HG02610 (cell line): ENCODE data around the gene TBX21.
A peak's percentile ranks its signal among the peaks of the same experiment; 100 is the strongest.

Source experiments
- ATAC-seq: cut with Tn5 transposase; IDR thresholded peaks from one replicate; pipeline ENCODE4 v1.9.1; 2021; ENCODE audit warnings: mild to moderate bottlenecking, moderate library complexity; ENCODE audit not compliant: unreplicated experiment

Gene TBX21

DNA sequence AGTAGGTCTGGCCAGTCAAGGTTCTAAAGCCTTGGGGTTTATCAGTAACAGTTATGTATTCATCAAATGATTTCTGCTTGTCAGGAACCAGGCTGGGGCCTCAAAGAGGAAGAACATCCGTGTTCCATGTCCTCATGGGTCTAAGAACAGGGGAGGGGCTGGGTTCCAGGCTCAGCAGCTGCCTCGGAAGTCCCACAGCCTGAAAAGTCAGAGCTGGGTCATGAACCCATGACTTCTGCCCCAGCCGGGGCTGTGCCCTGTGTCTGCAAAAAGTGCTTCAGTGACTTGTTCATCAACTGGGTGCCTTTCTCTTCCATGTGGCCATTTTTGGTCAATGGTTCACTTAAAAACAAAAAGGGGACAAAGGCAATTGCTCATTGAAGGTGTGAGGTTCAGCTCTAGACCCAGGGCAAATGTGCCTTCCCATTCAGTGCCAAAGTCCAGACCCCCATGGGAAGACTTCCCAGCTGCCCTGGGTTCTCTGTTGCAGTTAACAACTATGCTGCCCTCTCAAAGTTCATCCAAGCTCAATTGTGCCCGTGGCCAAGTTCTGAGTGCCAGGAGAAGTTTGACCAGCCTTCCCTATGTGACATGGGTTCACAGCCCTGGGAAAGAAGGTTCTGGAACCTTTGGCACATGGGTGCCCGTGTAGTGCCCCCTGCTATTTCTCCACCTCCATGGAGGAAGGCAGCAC lies 20.6 kb upstream of the TBX21 start:
- no peak for ATAC-seq

DNA sequence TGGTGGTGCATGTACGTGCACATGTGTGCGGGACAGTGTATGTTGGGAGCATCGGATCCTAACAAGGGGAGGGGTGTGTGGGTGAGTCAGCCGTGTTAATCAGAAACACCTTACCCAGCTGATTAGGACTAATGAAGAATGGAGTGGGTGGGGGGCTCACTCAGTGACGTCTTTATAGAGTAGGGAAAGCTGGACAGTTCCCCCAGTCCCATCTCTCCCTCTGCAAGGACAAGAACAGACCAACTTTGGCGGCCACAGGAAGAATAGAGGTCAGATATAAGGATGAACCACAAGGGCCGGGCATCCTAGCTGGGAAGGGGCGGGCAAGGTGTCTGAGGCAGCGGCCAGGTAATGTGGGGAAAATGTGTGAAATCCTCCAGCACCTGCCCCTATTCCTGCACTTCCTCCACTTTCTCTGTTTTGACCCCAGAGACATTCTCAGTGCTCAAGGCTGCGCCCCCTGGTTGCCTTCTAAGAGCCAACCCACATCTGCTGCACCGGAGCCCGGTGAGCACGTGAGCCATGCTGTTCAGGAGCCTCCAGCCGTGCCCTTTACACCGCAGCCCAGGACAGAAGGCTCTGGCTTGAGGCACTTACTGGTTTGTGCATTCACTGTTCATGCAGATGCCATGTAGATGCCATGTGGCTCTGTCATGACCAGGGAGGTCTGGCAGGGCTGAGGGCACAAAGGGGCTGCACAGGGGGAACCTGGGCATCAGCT lies 18.9 kb upstream of the TBX21 start:
- no peak for ATAC-seq

DNA sequence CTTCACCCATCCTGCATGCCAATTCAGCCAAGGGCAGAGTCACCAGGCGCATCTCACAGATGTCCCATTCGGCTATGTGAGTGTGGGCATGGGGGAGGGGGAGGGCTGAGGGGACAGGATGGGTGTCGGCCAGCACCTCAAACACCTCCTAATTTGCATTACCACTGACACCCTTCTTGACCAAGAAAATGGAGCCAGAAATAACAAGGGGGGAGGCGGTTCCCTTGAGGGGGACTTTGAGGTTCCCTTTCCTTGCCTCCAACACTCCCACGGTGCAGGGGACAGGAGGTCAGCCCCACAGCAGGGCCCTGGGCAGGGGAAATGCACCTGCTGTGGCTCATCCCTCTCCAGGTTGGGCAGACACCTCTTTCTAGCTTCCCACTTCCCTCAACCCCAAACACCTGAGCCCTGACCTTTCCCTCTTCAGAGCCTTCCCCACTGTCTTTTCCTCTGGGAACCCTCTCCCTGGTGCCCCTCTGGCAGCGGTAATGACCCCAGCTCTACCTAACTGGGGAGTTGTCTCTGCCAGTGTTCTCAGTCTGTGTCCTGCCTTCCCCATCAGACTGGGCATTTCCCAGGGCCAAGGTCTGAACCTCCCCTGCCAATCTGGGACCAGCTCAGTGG lies 18.2 kb upstream of the TBX21 start:
- ATAC-seq: no peak

DNA sequence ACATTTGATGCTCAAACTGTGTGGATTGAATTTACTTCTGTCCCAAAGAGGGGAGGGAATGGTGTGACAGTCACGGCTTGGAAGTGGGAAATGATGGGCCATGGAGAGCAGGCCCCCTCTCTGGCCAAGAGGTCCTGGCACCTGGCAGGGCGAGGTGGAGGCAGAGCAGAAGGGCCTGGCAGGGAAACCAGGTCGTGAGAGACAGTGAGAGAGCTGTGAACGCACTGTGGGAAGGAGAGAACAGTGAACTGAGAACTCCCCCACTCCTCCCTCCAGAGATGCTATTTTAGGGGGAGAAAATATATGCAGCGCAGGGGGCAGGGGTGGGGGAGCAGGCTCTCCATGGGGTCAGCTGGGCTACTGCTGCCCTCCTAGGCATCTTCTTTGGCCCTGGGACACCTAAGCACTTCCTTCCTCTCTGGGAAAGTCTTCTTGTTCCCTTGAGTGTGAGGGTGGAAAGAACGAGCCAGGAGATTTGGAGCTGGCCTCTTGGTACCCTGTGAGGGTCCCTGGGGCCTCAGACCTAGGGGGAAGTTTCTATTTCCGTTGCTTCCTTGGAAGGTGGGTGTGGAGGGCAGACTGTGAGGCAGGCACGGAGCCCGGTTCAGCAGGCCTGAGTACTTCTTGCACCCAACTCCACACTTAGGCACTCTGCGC lies 17.2 kb upstream of the TBX21 start:
- ATAC-seq: no peak

DNA sequence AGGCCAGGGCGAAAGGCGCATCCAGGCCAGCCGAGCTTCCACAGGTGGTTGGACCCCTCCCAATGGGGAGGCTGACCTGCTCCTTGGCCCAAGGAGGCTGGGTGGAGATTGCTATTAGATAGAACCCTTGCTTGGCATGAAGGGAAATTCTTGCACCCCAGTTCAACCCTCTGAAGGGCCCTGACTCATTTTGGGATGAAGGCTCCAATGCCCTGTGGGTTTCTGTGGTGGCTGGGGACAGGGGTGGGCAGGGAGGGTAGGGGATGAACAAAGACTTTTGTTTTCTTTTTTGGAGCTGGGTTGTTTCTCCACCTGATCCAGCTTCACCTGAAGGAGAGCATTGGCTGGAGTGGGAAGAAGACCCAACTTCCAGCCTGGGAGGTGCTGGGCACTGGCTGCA lies 16.7 kb upstream of the TBX21 start:
- no peak for ATAC-seq

DNA sequence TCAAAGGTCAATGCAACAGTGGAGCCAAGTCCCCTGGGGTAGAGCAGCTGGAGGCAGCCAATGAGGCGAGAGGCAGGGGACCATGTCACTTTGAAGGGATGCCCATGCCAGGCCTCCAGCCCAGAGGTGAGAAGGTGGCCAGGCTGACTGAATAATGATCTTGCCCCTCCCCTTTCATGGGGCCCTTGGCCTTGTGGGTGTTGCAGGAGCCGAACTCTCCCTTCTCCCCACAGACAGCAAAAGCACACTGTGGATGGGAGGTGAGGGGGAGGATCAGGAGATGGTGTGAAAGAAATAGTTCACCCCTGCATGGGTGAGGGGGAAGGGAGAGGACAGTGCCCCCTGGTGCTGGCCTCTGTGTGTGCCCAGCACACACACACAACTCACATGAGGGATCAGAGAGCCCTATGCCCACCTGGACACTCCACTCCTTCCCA lies 15.8 kb upstream of the TBX21 start:
- no peak for ATAC-seq

DNA sequence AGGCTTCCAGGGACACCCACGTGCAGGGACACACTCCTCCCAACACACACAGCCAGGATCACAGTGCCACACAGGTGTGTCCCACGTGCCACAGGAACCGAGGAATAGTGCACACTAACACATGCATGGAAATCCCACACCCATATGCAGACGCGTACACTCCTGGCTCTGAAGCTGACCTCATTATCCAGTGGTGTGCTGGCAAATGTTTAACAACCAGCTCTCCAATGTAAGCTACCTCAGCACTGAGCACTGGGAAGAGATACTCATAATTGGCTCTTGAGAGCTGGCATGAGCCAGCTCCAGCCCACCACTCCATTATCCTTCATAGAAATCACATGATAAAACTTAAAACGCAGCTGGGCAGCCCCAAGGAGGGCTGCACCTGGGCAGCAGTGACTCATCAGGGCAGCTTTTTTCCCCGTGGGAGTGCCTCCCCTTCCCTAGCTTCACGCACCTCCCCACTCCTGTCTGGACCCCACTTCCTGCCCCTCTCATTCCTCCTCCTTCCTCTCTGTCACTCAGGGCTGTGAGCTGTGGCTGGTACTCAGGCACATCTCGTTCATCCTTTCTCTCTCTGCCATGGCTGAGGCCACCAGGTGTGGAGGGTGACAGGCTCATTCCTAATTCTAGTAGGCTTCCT lies 14.9 kb upstream of the TBX21 start:
- no peak for ATAC-seq

DNA sequence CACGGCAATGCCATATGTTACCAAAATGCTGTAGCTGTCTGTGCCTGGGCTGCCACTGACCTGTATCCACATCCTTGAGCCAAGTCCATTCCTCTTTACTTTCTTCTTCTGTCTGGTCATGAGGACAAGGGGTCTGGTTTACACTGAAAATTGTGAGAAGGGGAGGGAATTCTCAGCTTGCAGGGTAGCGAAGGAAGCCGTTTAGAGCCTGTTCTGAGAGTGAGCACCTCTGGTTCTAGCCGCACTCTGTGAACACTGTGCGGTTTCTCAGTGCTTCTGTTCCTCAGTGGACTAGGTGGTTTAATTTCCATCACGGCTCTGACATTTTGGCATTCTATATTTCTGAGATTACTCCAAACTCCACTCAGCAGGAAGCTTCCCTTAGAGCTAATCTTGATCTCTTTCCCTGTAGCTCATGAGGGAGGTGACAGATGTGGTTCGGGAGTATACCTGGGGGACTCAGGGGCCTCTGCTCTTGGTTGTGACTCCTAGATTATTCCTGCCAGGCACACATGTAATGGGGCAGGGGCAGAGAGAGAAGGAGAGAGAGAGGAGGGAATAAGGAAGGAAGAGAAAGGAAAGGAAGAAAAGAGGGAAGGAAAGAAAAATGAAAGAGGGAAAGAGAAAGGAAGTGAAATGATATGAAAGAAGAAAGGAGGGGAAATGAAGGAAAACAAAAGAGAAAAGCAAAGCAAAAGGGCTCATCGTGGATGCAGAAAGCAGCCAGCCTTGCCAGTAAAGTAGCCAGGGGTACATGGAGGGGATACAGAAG lies 14.2 kb upstream of the TBX21 start:
- ATAC-seq: no peak

DNA sequence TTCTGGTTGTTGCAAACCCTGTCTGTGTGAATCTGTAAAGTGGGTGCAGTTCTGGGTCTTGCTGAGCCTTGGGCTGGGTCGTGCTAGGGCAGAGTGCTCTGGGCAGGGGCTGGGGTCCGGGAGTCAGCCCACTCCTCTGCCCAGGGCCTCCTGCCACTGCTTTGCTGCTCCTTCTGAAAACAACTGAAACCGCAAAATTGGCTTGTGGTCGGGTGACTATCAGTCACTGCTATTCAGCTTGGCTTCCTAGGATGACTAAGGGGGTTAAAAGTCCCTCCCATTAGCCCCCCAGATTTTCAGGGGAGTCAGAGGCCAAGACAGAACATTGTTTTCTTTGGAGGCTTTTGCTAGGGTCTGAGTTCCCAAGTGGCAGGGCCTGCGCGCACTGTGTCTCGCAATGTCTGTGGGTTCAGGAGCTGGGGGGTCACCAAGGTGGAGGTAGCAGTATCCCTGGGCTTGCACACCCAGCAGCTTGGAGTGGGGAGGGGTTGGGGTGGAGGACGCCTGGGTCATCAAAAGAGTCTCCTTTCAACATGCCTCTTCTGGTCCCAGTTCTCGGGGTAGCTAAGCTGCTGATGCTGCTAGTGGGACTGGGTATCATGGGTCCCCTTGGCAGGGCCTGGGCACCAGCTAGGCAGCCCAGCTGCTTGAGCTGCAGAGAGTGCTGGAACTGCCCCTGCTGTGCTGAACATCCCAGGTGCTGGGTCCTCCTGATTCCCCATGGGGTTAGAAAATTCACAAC lies 13.5 kb upstream of the TBX21 start:
- ATAC-seq: peak; percentile 25

DNA sequence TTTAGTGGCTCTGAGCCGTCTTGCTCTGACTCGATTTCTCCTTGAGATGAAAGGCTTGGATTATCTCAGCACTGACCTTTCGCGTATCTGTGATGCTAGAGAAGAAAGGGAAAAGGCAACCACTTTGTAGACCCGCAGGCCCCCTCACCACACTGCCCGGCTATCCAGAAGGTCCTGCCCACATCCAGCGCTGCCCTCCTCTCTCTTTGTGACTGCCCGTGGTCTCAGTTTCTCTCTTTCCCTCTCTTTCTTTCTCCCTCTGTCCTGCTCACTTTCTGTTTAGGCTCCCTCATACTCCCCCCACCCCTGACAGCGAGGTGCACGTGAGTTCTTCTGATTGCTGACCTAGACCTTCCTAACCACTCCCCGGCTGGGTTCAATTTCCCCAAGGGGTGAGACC lies 12.8 kb upstream of the TBX21 start:
- no peak for ATAC-seq

DNA sequence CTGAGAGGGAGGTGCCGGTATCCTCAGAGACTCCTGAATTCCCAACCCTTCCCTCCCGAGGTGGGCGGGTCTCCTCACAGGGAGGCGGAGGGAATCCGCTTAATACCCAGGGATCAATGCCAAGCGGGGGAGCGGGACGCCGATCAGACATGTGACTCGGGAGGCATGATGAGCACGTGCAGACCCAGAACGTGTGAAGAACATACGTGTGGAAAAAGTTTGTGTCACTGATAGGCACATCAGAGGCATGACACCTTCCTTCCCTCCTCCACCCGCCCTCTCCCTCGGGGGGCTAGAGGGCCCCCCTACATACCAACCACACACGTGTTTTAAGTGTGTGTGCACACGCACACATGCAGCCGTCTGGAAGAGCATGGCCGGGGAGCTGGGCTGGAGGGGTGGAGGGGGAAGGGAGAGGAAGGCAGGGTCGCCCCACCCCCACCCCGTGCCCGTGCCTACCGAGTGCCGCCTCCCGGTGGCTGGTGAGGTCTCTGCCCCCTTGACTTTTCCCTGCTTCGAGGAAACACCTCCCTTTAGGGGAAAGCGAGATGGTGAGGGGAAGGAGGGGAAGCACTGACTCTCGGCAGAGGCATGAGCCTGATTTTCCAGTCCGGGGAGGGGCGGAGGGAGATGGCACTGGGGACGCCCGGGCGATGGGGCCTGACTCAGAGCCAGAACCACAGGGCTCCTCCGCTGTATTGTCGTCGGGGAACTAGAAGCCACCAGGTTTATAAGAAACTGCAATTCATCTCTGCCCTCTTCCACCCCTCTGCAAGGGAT lies 12.1 kb upstream of the TBX21 start:
- ATAC-seq: peak; percentile 60

DNA sequence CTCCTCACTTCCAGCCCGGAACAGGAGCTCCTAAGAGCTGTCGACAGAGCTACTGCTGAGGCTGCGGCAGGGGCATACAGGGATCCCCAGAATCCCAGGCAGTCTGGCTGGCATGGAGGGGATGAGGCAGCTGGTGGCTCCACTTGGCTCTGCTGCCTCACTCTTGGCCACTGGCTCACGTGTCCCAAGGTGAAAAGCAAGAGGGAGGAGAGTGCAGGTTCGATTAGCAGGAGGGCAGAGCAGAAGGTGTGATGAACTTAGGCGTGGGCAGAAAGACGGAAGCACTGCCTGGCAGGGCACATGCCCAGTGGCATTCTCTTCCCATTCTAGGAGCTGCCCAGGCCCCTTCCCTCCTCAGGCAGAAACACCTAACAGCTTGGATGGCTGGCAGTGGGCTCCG lies 11.3 kb upstream of the TBX21 start:
- ATAC-seq: no peak

DNA sequence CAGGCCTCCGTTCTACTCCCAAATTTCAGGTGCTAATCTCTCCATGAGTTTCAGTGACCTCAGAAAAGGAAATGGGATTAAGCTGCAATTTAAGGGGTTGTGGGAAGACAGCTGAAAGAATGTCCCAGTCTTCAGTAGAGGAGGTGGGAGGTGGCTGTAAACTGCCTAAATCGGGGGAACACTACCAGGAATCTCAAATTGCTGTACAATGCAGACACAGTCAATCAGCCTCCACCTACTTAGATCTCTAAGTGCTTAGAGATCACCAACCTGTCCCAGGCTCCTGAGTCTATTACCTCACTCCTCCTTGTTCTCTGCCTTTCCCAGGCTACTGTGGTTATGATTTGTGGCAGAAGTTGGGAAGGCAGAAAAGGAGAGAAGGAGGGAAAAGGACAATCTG lies 8.3 kb upstream of the TBX21 start:
- no peak for ATAC-seq

DNA sequence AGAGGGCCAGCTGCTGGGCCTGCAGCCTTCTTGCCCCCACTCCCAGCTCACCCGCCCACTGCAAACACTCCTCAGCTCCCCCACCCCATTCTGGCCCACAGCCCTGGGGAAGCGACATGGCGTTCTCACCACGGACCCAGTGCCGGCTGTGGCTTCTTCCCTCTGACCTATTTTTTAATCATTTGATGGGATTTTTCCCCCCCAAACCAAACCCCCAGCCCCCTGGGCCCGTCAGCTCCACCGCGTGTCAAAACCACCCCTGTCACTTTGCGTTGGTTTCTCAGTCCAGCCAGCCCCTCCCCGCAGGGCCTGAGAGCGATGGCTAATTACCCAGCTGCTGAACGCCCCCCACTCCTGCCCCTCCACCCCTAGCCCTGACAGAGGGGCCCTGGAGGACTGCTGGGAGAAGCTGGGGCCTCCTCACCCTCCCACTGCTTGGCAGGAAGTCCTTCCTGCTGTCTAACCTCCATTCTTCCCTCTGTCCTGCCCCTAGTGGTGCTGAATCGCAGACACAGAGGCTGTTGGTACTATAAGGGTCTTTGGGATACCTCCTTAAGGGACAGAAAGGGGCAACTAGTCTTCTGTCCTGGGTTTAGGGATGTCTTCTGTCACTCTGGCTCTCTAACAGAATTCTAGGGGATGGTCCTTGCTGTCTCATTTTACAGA lies 7.5 kb upstream of the TBX21 start:
- no peak for ATAC-seq

DNA sequence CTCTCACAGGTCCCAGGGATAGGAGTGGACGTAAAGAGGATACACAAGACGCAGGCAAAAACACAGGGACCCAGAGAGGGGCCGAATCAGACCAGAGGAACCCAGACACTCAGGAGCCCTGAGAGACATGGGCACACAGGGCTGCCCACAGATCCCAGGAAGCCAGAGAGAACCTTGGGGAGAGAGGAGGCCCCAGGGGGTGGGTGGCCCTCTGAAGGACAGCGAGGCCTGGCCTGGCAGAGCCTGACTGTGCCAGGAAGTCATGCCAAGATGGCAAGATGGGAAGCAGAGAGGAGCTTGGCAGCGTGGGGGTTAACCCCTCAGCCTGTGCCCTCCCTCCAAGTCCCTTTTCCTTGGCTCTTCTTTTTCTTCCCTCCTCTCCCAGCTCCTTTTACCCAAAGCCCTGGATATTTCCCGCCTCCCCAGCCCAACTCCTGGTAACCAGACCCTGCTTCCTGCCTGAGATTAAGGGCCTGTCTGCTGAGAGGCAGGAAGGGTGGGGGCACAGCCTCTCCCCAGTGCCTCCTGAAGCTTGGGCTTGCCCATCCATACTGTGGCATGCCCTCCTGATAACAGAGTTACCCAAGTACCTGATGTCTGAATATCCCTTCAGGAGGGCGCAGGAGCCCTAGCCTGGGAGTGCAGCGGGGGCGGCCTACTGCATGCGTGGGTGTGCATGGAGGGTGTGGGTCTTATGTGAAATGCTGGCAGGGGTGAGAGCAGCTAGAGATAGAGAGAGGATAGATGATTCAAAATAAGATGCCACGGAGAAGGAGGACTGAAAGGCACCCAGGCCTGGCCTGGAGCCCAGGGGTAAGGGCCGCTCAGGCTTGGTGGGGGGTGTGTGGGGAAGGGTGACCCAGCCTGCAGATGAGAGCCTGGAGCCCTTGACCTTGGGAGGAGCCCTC lies 6.0 kb upstream of the TBX21 start:
- ATAC-seq: no peak

DNA sequence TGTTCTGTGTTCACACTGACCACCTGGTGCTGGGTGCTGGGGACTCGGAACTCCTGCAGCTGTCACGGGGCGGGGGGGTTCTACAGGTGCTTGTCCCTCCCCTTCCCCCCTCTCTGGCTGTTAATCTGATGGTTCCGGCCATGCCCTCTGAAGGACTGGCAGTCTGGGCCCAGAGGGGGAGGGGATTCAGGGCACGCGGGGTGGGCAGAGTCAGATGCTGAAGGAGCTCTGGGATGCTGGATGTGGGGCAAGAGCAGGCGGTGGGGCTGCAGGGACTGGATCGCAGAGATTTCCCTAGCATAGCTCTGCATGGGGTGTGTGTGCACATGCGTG lies 5.4 kb upstream of the TBX21 start:
- ATAC-seq: no peak

DNA sequence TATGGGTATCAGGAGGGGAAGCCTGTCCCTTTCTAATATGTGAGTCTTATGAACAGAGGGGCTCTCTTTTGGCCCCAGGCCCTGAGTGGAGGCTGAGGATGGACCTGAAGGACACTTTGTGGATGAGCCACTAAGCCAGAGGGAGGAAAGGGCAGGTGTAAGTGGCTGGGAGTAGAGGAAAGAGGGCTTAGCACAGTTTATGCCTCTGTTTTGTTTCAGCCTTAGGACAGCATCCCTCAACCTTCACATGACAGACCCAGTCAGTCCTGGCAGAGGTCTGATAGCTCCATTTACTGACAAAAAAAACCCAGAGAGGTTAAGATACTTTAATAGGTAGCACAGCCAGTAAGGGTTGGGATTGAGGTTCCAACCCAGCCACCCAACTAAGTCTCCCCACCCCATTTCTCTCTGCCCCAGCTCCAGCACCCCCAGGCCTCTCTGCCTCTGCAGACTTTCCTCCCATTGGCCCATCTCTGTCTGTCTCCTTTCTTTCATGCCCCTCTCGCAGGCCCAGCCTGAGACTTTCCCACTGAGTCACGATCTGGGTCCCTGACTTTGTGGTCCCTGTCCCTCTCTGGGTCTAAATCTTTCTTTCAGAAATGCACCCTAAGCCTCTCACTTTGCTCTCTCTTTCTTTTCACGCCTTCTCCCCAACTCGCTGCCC lies 4.7 kb upstream of the TBX21 start:
- no peak for ATAC-seq
